HG03060 (cell line): ENCODE measurements around the gene C5orf63.
"Not testable (repeated sequence)": the region's sequence is repeated elsewhere in the genome, so short reads cannot be mapped to it uniquely, and the experiment has no call there.

Experiments used
- ATAC-seq: cut with Tn5 transposase; IDR thresholded peaks from one replicate; pipeline ENCODE4 v1.9.1; 2021; ENCODE audit warnings: low read depth, moderate number of reproducible peaks; ENCODE audit not compliant: unreplicated experiment

The C5orf63 gene

DNA sequence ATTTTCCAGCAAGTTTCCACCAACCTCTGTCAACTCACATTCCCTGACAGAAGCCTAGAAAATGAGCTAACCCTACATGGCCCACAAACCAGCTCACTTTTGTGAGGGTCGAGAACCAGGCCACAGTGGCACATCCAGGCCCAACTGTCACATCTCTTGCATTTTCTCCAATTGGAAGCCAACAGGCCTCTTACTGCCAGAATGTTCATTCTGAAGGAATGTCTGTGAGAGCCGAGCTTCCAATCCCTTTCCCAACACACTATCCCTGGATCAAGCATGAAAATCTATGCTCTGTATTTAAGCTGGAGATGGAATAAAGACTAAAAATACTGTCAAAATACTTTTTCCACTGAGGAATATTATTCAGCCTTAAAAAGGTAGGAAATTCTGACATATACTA lies 62.9 kb downstream of the C5orf63 start:
- ATAC-seq = no peak

DNA sequence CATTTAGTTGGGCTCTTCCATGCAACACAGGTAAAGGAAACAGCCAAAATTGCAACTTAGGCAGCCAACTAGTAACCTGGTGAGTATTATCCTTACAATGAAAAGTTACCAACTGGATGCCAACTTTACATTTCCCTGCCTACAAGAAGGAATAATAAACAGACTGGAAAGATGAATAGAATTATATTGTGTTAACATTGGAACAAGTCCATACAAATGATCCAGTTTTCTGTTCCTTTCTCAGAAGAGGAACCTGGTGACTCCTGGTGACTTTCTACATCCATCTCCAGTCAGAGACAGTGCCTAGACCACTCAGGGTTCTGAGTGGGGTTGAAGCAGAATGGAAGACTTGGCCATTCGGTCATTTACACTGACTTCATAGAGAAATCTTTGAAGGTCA lies 63.5 kb downstream of the C5orf63 start:
- no peak for ATAC-seq

DNA sequence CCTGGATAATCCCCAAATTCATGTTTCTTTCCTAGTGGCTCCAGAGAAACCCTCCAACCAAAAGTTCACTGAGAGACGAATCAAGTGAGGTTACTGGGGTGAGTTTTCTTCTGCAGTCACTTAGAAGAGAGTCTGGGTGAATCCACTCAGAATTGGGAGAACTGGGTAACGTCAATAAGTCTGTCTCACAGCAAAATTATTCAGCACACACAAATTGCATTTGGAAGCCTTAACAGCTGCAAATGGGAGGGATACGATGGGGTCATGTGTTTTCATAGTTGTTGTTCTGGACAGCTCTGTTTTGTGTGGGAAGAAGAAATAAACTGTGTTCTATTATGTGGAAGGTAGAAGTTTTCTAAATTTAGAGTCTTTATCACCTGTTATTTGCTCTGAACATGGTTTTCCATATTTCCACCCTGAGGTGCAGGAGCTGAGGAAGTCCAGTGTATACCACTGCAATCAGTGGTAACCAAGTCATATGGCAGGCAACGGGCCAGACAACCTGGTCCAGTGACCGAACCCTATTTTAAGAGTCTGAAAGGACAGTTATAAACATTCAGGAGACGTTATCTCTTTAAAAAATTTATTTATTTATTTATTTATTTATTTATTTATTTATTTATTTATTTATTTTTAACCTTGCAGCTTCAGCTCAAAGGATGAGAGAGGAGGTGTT lies 64.9 kb downstream of the C5orf63 start:
- ATAC-seq = no peak

DNA sequence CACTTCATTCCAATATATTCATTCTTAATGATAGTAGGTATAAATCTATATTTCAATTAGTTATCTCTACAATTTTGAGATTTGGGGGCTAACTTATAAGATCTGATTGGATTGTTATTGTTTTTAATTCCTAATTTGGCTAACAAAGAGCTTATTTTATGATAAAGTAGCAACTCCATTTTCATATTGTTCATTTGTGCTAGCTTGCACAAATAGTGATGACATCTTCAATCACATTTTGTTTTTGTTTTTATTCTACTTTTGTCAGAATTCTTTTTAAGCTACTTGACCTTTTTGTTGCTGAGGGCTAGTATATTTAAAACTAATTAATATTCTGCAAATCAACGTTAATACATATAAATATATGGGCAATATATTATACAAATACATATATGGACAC lies 65.8 kb downstream of the C5orf63 start:
- no peak for ATAC-seq

DNA sequence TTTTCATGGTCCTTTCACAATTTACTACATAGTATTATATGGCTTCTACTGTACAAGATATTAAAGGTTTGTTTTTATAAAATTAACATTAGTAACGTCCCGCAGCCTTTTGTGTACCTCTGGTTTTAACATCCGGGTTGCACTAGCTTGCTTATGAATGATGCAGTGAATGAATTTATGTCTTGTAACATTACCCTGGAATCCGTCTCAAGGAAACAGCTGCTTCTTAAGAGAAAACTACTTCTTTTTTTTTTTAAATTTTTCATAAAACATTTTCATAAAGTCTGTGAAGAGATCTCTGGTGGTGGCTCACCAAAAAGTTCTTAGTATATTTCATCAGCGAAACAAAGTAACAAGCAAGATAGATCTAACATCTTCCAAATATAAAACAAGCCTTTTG lies 66.6 kb downstream of the C5orf63 start:
- ATAC-seq = no peak

DNA sequence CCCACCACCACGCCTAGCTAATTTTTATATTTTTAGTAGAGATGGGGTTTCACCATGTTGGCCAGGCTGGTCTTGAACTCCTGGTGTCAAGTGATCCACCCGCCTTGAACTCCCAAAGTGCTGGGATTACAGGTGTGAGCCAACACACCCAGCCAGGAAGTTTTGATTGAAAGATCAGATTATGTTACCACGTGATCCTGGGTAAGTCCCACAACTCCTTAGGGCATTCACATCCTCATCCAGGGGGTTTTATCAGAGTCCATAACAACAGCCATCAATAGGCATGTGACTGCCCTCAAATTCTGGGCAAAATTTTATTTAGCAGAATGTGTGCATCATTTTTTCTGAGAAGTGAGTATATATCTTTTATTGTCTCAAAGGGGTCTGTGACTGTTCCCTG lies 68.0 kb downstream of the C5orf63 start:
- not testable (repeated sequence) for ATAC-seq

DNA sequence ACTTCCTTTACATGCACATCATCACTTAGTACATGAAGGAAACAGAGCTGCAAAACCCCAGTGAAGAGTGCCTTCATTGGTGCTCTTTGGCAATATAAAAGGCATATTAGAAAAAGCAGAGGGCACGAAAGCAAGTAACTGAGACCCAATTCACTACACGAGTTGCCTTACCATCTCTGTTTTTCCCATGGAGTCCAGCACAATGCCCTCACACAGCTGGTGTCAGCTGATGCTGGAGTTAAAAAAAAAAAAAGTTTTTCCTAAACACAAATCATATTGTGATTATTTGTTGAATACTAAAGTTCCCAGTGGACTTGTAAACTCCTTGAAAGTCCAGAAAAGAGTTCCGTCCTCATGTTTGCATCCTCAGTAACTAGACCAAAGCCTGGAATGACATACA lies 68.6 kb downstream of the C5orf63 start:
- no peak for ATAC-seq

DNA sequence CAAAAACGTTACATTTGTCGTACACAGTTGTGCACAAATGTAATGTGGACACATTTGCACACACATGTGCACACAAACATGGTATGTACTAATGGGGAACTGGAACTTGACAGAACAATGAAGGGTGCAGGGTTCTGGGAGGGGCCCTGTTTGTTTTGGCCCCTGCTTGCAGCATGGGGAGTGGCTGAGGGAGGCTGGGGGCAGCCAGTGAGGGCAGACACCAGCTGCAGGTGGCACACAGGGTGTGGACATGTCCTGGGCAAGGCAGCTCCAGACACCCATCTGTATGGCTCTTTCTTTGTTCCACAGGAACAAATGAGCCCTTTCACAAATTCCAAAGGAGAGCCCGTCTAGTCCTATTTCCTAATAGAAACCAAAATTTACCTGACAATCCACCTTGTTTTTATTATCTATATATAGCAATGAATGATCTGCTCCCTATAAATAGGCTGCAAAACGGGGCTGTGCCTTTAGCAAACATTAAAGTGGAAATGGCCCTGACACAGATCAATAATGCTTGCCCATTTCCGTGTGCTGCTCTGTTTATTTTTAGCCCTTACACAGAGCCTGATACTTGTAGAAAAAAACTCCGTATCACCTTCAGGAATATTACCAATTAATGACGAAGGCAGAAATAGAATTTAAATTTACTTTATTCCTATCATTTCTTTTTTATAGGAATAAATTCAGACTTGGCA lies 69.4 kb downstream of the C5orf63 start:
- ATAC-seq = no peak

DNA sequence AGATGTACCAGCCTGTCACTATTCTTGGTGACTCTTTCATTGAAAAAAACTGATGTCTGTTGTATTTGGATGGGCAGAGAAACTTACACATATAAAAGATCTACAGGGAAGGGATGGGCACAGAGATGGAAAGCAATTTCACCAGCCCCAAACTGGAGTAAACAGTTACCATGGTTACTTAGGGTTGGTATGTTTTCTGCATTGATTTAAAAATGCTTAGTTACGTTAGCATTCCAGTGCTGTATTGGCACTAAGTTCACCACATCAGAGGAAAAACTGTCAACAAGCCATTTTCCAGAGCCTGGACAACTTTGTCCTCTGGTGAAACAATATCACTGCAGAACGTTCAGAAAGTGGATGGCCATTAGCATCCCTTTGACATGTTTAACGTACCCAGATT lies 70.9 kb downstream of the C5orf63 start:
- ATAC-seq = no peak

DNA sequence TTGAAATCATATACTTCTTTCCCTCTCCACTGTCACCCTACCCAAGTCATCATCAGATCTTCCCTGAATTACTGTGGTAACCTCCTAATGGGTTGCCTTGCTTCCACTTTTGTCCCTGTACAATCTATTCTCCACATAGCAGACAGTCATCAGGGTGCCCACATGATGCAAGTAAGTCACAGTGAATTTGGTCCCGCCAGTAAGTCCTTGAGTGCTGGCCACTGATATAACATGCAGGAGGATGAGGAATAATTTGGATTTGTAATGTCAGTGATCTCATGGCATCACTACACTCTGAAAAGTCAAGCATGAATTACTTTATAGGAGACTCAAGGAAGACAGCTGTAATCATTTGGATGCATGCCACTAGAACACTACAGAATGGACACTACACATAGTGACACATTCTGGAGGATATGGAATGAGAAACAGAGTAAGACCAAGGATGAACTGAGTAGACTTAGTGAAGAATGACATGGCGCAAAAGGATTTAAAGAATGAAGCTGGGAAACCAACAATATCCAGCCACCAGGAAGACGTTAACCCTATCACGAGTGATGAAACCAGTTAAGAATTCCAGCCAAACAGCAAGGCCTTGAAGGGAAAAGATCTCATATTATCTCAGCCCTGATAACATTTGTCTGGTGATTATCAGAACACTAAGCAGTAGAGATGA lies 71.5 kb downstream of the C5orf63 start:
- ATAC-seq = no peak
